Neural progenitor cell (in vitro differentiated cells): ENCODE results near the gene DPF3. TPM values are rescaled to one million over a fixed set of nuclear protein-coding genes. Genes with fewer than 3 reads are reported as not detected.

Source experiments
- DNase-seq: peaks from one replicate; pipeline ENCODE4 v3.0.0-alpha.2; 2016; ENCODE audit warnings: low spot score
- H2AFZ ChIP-seq: fragments of 200-600 bp; sonication (generic); replicated peaks from 2 replicates; pipeline ENCODE4 v1.6.1; 2016; ENCODE audit warnings: antibody characterized with exemption
- H3F3A ChIP-seq: fragments of 200-600 bp; sonication (generic); 2 replicates; pipeline ENCODE4 v1.6.1; 2016; ENCODE audit warnings: antibody characterized with exemption, low read depth
- H3K27ac ChIP-seq: fragments of 200-600 bp; sonication (generic); 2 replicates; pipeline ENCODE4 v1.5.1; 2016; ENCODE audit warnings: mild to moderate bottlenecking
- H3K27me3 ChIP-seq: fragments of 200-600 bp; sonication (generic); 2 replicates; pipeline ENCODE4 v1.6.1; 2016; ENCODE audit warnings: mild to moderate bottlenecking, moderate library complexity
- H3K36me3 ChIP-seq: fragments of 200-600 bp; sonication (generic); 2 replicates; pipeline ENCODE4 v1.5.1; 2016
- H3K4me1 ChIP-seq: fragments of 200-600 bp; sonication (generic); 2 replicates; pipeline ENCODE4 v1.6.1; 2016; ENCODE audit warnings: mixed run types
- H3K4me2 ChIP-seq: fragments of 200-600 bp; sonication (generic); 2 replicates; pipeline ENCODE4 v1.6.1; 2016
- H3K4me3 ChIP-seq: fragments of 200-600 bp; sonication (generic); 2 replicates; pipeline ENCODE4 v1.5.1; 2016
- H3K79me2 ChIP-seq: fragments of 200-600 bp; sonication (generic); 2 replicates; pipeline ENCODE4 v1.6.1; 2016; ENCODE audit warnings: low read depth
- H3K9ac ChIP-seq: fragments of 200-600 bp; sonication (generic); 2 replicates; pipeline ENCODE4 v1.6.1; 2016
- H3K9me3 ChIP-seq: fragments of 200-600 bp; sonication (generic); 2 replicates; pipeline ENCODE4 v1.5.1; 2016; ENCODE audit warnings: low read depth
- H4K20me1 ChIP-seq: fragments of 200-600 bp; sonication (generic); 2 replicates; pipeline ENCODE4 v1.6.1; 2016; ENCODE audit warnings: low read depth
- H3K27ac Mint-ChIP-seq: 3 replicates; pipeline ENCODE4 v1.8.0; 2021; ENCODE audit warnings: mixed read lengths
- H3K27me3 Mint-ChIP-seq: 2 replicates; pipeline ENCODE4 v1.8.0; 2022; ENCODE audit warnings: low read depth, mild to moderate bottlenecking, inconsistent platforms, moderate library complexity, mixed read lengths; ENCODE audit not compliant: insufficient read depth
- H3K36me3 Mint-ChIP-seq: 3 replicates; pipeline ENCODE4 v1.8.0; 2021; ENCODE audit warnings: mixed read lengths
- H3K4me1 Mint-ChIP-seq: 3 replicates; pipeline ENCODE4 v1.8.0; 2021; ENCODE audit warnings: mixed read lengths
- H3K4me3 Mint-ChIP-seq: 3 replicates; pipeline ENCODE4 v1.8.0; 2021; ENCODE audit warnings: mild to moderate bottlenecking, moderate library complexity, mixed read lengths
- H3K9me3 Mint-ChIP-seq: 3 replicates; pipeline ENCODE4 v1.8.0; 2020; ENCODE audit warnings: mixed read lengths
- EZH2 ChIP-seq: fragments of 200-600 bp; sonication (generic); IDR thresholded peaks from 2 replicates; pipeline ENCODE4 v1.6.1; 2017; ENCODE audit warnings: antibody characterized with exemption, mild to moderate bottlenecking, moderate library complexity
- EZH2phosphoT487 ChIP-seq: fragments of 200-600 bp; sonication (generic); IDR thresholded peaks from 2 replicates; pipeline ENCODE4 v1.6.1; 2017; ENCODE audit warnings: antibody characterized with exemption
- total RNA-seq: library from RNA; depleted of rRNA; stranded (reverse); fragments of >200 nt; gene quantifications from 2 replicates; pipeline ENCODE4 v1.2.3, GENCODE V29; 2015; ENCODE audit warnings: low replicate concordance
- TF ChIP-seq, protein P1 (sequence below): fragments of 200-600 bp; sonication (generic); IDR thresholded peaks from 2 replicates; pipeline ENCODE4 v1.5.1; 2017; ENCODE audit warnings: antibody characterized with exemption, mild to moderate bottlenecking

The DPF3 gene
- total RNA-seq, 1 donor from 2014 or later, result not detected

DNA sequence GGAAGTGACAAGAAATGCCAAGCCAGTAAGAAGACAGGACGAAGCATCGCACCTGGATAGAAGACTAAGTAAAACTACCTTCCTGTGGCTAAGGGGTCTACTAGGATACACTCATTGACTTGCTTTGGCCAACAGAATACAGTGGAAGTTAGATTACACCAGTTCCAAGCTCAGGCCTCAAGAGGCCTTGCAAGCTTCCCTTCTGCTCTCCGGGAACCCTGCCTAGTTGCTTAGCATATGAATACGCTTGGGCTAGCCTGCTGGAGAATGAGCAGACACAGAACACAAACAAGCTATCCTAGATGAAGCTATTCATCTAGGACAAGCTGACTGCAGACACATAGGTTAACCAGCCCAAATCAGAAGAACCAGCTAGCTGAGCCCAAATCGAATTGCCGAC is 97.0 kb downstream of the DPF3 start:
- no peak overlapping the region for H3K27ac ChIP-seq
- no peaks in the 10 kb centered on the region for H3K9me3 ChIP-seq
- H3K9me3 Mint-ChIP-seq, result no peaks in the 10 kb centered on the region
- H3K9ac ChIP-seq, result no peak overlapping the region
- no peaks in the 10 kb centered on the region for H4K20me1 ChIP-seq
- H2AFZ ChIP-seq, result peak overlapping the region; percentile 51
- H3K36me3 ChIP-seq, result no peaks in the 10 kb centered on the region
- H3F3A ChIP-seq, result no peaks in the 10 kb centered on the region
- no peak overlapping the region for H3K4me3 Mint-ChIP-seq
- H3K4me2 ChIP-seq, result no peak overlapping the region
- H3K4me1 ChIP-seq, result peaks cover 14% of the 10 kb centered on the region
- peak; percentile 51 for DNase-seq
- H3K36me3 Mint-ChIP-seq, result no peaks in the 10 kb centered on the region
- H3K4me1 Mint-ChIP-seq, result peaks cover 20% of the 10 kb centered on the region
- no peaks in the 10 kb centered on the region for H3K27me3 ChIP-seq
- TF ChIP-seq, protein P1, sequence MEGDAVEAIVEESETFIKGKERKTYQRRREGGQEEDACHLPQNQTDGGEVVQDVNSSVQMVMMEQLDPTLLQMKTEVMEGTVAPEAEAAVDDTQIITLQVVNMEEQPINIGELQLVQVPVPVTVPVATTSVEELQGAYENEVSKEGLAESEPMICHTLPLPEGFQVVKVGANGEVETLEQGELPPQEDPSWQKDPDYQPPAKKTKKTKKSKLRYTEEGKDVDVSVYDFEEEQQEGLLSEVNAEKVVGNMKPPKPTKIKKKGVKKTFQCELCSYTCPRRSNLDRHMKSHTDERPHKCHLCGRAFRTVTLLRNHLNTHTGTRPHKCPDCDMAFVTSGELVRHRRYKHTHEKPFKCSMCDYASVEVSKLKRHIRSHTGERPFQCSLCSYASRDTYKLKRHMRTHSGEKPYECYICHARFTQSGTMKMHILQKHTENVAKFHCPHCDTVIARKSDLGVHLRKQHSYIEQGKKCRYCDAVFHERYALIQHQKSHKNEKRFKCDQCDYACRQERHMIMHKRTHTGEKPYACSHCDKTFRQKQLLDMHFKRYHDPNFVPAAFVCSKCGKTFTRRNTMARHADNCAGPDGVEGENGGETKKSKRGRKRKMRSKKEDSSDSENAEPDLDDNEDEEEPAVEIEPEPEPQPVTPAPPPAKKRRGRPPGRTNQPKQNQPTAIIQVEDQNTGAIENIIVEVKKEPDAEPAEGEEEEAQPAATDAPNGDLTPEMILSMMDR, result no peak
- TF ChIP-seq EZH2phosphoT487, result no peak
- no peak for TF ChIP-seq EZH2
- no peak overlapping the region for H3K27ac Mint-ChIP-seq
- no peak overlapping the region for H3K4me3 ChIP-seq
- peaks cover 3% of the 10 kb centered on the region for H3K27me3 Mint-ChIP-seq
- no peaks in the 10 kb centered on the region for H3K79me2 ChIP-seq

DNA sequence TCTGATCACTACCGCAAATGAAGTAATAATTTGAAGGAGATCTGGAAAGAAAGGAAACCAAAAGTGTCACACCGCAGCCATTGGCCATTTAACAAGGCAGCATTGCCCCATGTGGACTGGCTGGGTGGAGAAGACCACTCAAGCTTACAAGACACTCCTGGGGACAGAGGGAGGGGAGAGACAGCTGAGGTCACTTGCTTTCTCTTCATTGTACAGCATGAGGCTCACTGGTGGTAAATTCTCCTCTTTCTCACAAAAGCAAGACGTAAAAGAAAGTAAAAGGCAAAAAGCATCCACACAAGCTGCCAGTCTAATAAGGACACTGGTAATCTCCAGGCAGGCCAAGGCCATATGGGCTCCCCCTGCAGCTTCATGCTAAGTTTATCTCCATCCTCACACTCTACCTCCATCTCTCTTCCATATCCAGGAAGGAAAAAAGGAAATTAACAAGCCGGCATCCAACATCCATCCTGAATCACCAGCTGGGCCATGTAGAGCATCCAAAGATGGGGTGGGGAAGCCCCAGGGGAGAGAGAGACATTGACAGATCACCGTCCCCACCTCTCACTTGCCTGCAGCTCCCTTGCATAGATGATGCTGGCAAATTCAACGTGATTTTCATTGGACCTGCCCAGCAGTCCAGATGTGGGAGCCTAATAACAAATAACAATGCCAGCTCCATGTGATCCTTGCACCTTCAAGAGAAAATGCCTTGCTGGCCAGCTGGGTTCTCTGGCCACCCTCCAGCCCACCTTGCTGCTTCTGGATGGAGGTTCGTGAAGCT is 100.6 kb downstream of the DPF3 start:
- no peaks in the 10 kb centered on the region for H3F3A ChIP-seq
- H3K9me3 Mint-ChIP-seq, result no peaks in the 10 kb centered on the region
- H3K36me3 ChIP-seq, result no peaks in the 10 kb centered on the region
- no peak overlapping the region for H3K27ac ChIP-seq
- H3K27me3 Mint-ChIP-seq, result no peaks in the 10 kb centered on the region
- no peaks in the 10 kb centered on the region for H3K9me3 ChIP-seq
- no peak overlapping the region for H3K27ac Mint-ChIP-seq
- H3K4me3 ChIP-seq, result no peak overlapping the region
- no peak for DNase-seq
- no peak overlapping the region for H2AFZ ChIP-seq
- H3K79me2 ChIP-seq, result no peaks in the 10 kb centered on the region
- H3K4me3 Mint-ChIP-seq, result no peak overlapping the region
- no peaks in the 10 kb centered on the region for H4K20me1 ChIP-seq
- TF ChIP-seq EZH2phosphoT487, result no peak
- TF ChIP-seq, protein P1, result no peak
- TF ChIP-seq EZH2, result no peak
- H3K4me1 ChIP-seq, result peaks cover 16% of the 10 kb centered on the region
- H3K4me1 Mint-ChIP-seq, result peaks cover 27% of the 10 kb centered on the region
- H3K27me3 ChIP-seq, result no peaks in the 10 kb centered on the region
- no peak overlapping the region for H3K9ac ChIP-seq
- H3K4me2 ChIP-seq, result no peak overlapping the region
- no peaks in the 10 kb centered on the region for H3K36me3 Mint-ChIP-seq

DNA sequence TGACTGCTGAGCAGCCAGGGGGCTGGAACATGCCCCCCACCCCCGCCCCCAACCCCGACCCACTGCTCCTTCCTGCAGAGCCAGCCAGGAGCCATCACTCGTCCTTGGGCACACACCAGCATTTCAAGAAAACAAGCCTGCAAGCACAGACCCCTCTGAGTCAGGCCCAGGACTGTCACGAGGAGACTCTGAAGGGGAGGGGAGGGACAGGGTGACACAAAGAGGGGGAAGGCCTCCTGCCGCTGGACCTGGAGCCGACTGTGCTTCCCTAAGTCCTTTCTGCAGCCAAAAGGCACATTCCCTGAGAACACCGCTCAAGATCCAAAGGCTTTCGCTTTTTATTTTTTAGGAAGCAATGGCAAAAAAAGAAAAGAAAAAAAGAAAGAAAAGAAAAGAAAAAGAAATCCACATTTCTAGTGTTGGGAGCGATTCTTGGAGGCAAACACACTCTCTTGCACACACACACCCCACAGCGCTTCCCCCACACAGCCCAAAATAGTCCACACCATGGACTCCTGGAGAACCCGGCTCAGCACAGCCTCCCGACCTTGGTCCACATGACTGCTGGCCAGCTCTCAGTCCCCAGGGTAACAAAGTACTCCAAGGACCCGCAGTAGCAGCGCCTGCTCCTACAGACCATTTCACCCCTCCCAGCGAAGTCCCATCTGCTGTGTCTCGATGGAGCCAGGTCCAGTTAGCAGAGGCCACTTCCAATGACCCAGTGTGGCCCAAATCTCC is 101.7 kb downstream of the DPF3 start:
- Histone ChIP-seq H3K4me3 (no peak overlapping the region), H3K4me2 (peak overlapping the region; percentile 58), H3K9ac (no peak overlapping the region), H3K79me2 (no peaks in the 10 kb centered on the region), H3K9me3 (no peaks in the 10 kb centered on the region), H3K27ac (no peak overlapping the region), H3K27me3 (no peaks in the 10 kb centered on the region), H3K4me1 (peaks cover 14% of the 10 kb centered on the region), H2AFZ (peak overlapping the region; percentile 80), H3K36me3 (no peaks in the 10 kb centered on the region), H4K20me1 (no peaks in the 10 kb centered on the region), H3F3A (no peaks in the 10 kb centered on the region)
- TF ChIP-seq, protein P1, result no peak
- TF ChIP-seq EZH2, result no peak
- no peaks in the 10 kb centered on the region for H3K9me3 Mint-ChIP-seq
- no peak overlapping the region for H3K4me3 Mint-ChIP-seq
- H3K36me3 Mint-ChIP-seq, result no peaks in the 10 kb centered on the region
- H3K27me3 Mint-ChIP-seq, result no peaks in the 10 kb centered on the region
- DNase-seq, result peak; percentile 58
- peaks cover 29% of the 10 kb centered on the region for H3K4me1 Mint-ChIP-seq
- H3K27ac Mint-ChIP-seq, result no peak overlapping the region
